Natural killer cell treated with Interleukin-12 subunit alpha and Interleukin-12 subunit beta and Interleukin-15 and Interleukin-18, amount 100 ng/mL, for 72 hours (primary cell): Measurements from ENCODE around the gene KRTAP1-3. TPM values are rescaled to one million over a fixed set of nuclear protein-coding genes. Genes with fewer than 3 reads are reported as not detected.
"Not testable (repeated sequence)": the region's sequence is repeated elsewhere in the genome, so short reads cannot be mapped to it uniquely, and the experiment has no call there.

Experiments
- ATAC-seq, 2 donors: fragments of 150-1000 bp; cut with Tn5 transposase in 1 of 2; sonication (Bioruptor Pico), chemical (Tn5 transposase) in 1 of 2; 2 replicates each; pipeline ENCODE4 v1.10.0; 2021
- DNase-seq: peaks from one replicate; pipeline ENCODE4 v3.0.0; 2022; ENCODE audit warnings: low spot score
- H3K27ac Mint-ChIP-seq, 2 donors: 1 replicate in 1 of 2; 2 replicates in 1 of 2; pipeline ENCODE4 v1.8.0; 2022; ENCODE audit warnings: mixed read lengths in 2 of 2, mild to moderate bottlenecking in 1 of 2, moderate library complexity in 1 of 2
- H3K27me3 Mint-ChIP-seq, 2 donors: 1 replicate in 1 of 2; 2 replicates in 1 of 2; pipeline ENCODE4 v1.8.0; 2022; ENCODE audit warnings: mixed read lengths in 2 of 2
- H3K36me3 Mint-ChIP-seq: one replicate; pipeline ENCODE4 v1.8.0; 2022; ENCODE audit warnings: mixed read lengths
- H3K4me1 Mint-ChIP-seq, 2 donors: 1 replicate in 1 of 2; 2 replicates in 1 of 2; pipeline ENCODE4 v1.8.0; 2022; ENCODE audit warnings: low read depth in 2 of 2, mixed read lengths in 2 of 2, mild to moderate bottlenecking in 1 of 2
- H3K4me3 Mint-ChIP-seq: one replicate; pipeline ENCODE4 v1.8.0; 2022; ENCODE audit warnings: mixed read lengths
- H3K9me3 Mint-ChIP-seq: 2 replicates; pipeline ENCODE4 v1.8.0; 2022; ENCODE audit warnings: mixed read lengths
- total RNA-seq, 2 donors: library from RNA; stranded (reverse); gene quantifications; one replicate each; pipeline ENCODE4 v1.2.3, GENCODE V29; 2022

KRTAP1-3 gene
- not detected for total RNA-seq

DNA sequence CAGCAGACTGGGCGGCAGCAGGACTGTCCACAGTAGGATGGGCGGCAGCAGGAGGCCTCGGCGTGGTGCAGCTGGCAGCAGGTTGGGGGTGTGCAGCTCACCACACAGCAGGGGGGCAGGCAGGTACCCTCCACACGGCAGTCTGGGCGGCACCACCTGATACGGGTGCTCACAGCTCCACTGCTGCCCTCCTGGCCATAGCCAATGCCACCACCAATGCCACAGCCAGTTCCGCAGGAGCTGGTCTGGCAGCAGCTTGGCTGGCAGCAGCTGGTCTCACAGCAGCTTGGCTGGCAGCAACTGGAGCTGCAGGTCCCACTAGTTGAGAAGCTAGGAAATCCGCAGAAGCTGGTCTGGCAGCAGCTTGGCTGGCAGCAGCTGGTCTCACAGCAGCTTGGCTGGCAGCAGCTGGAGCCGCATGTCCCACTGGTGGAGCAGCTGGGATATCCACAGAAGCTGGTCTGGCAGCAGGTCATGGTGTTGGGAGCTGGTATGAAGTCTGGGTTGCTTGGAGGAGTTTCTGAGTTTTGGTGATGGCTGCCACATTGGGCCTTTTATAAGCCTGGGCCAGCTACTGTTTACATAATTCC is at the start of gene KRTAP1-3:
TSS of gene KRTAP1-3 (minus strand) at position 529 of the 590 bp plus-strand sequence. CDS start at position 476, 53 bp downstream.
- not testable (repeated sequence) for H3K36me3 Mint-ChIP-seq, H3K4me1 Mint-ChIP-seq, DNase-seq, H3K9me3 Mint-ChIP-seq, H3K27ac Mint-ChIP-seq, H3K4me3 Mint-ChIP-seq
- peak; percentile 28 to 31 for ATAC-seq
- peaks cover 33 to 52% of the 10 kb centered on the region in 2 donors for H3K27me3 Mint-ChIP-seq

- not testable (repeated sequence) for DNase-seq, H3K9me3 Mint-ChIP-seq, H3K4me3 Mint-ChIP-seq, H3K27ac Mint-ChIP-seq, ATAC-seq, H3K36me3 Mint-ChIP-seq, H3K4me1 Mint-ChIP-seq
- peaks cover 17 to 28% of the 10 kb centered on the region in 2 donors for H3K27me3 Mint-ChIP-seq
These were observed 49.6 kb upstream of the KRTAP1-3 start, which contains the start of gene KRTAP4-7 for GRCh38 chr17:41084100-41084856. KRTAP4-7 (plus strand) TSS chr17:41084150; CDS start chr17:41084207, 57 bp downstream.

DNA sequence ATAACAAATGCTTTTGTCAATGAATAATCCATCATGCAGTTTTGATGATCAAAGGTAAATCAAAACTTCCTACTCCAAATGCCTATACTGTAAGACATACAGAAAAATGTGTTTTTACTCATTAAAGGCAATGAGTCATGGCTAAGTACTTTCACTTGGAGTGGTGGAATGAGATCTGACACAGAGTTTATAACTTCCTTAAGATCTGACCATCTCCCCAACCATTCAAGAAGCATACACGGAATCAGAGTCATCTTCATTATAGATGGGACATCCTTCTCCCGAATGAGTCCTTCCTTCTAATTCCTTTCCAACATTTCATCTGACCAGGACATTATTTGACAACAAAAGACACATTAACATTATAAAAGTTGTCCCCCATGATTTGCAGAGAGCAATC is 48.8 kb upstream of the KRTAP1-3 start:
- DNase-seq, H3K27ac Mint-ChIP-seq, ATAC-seq, H3K9me3 Mint-ChIP-seq, H3K4me3 Mint-ChIP-seq, H3K36me3 Mint-ChIP-seq, H3K4me1 Mint-ChIP-seq: not testable (repeated sequence)
- peaks cover 11 to 22% of the 10 kb centered on the region in 2 donors for H3K27me3 Mint-ChIP-seq

GRCh38 chr17:41082626-41083025 is 48.0 kb upstream of the KRTAP1-3 start:
- peaks cover 16 to 21% of the 10 kb centered on the region in 2 donors for H3K27me3 Mint-ChIP-seq
- H3K27ac Mint-ChIP-seq = no peak overlapping the region
- H3K4me1 Mint-ChIP-seq = no peaks in the 10 kb centered on the region
- no peak for ATAC-seq
- H3K9me3 Mint-ChIP-seq = no peaks in the 10 kb centered on the region
- no peak for DNase-seq
- H3K36me3 Mint-ChIP-seq = no peaks in the 10 kb centered on the region
- H3K4me3 Mint-ChIP-seq = no peak overlapping the region

DNA sequence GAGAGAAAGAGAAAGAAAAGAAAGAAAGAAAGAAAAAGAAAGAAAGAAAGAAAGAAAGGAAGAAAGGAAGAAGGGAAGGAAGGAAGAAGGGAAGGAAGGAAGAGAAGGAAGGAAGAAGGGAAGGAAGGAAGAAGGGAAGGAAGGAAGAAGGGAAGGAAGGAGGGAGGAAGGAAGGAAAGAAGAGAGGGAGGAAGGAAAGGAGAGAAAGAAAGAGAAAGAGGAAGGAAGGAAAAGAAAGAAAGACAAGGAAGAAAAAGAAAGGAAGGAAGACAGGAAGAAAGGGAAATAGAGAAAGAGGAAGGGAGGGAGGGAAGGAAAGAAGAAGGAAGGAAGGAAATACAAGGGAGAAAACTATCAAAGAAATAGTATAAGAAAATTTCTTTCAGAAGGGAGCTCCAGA is 42.1 kb upstream of the KRTAP1-3 start:
- Mint-ChIP-seq H3K27me3 (peaks cover 30 to 38% of the 10 kb centered on the region in 2 donors), H3K27ac (no peak overlapping the region), H3K9me3 (no peaks in the 10 kb centered on the region), H3K4me3 (no peak overlapping the region), H3K4me1 (no peaks in the 10 kb centered on the region), H3K36me3 (no peaks in the 10 kb centered on the region)
- no peak for DNase-seq
- ATAC-seq = no peak

DNA sequence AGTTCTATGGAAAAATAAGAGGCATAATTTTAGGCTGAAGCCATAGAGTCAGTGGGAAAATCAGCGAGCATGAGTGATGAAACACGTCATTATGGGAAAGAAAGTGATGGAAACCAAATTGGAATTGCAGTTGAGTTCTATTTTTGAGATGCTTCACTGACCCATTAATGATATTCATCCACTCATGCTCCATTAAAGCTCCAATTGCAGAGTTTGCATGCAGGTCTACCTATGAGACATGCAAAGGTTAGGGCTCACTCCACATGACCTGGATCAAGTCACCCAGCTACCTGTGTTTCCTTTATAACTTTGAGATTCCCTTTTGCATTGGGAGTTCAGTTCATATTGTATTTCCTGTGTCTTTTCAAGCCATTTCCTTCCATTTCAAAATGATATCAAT is 39.0 kb upstream of the KRTAP1-3 start:
- no peak overlapping the region for H3K27ac Mint-ChIP-seq
- H3K27me3 Mint-ChIP-seq = peaks cover 24 to 27% of the 10 kb centered on the region in 2 donors
- no peak overlapping the region for H3K4me3 Mint-ChIP-seq
- no peak for DNase-seq
- no peaks in the 10 kb centered on the region for H3K4me1 Mint-ChIP-seq
- H3K9me3 Mint-ChIP-seq = no peaks in the 10 kb centered on the region
- no peak for ATAC-seq
- H3K36me3 Mint-ChIP-seq = no peaks in the 10 kb centered on the region

GRCh38 chr17:41071606-41072360 is 37.1 kb upstream of the KRTAP1-3 start:
- no peak overlapping the region for H3K4me3 Mint-ChIP-seq
- H3K27me3 Mint-ChIP-seq = peaks cover 15 to 20% of the 10 kb centered on the region in 2 donors
- peak in 1 of 2 donors; percentile 45 for ATAC-seq
- H3K9me3 Mint-ChIP-seq = no peaks in the 10 kb centered on the region
- H3K27ac Mint-ChIP-seq = no peak overlapping the region
- no peak for DNase-seq
- no peaks in the 10 kb centered on the region for H3K4me1 Mint-ChIP-seq
- H3K36me3 Mint-ChIP-seq = no peaks in the 10 kb centered on the region

GRCh38 chr17:41069031-41069430 is 34.4 kb upstream of the KRTAP1-3 start:
- no peaks in the 10 kb centered on the region for H3K4me1 Mint-ChIP-seq
- H3K27me3 Mint-ChIP-seq = peaks cover 4 to 11% of the 10 kb centered on the region in 2 donors
- no peak for DNase-seq
- no peaks in the 10 kb centered on the region for H3K9me3 Mint-ChIP-seq
- no peak overlapping the region for H3K27ac Mint-ChIP-seq
- no peaks in the 10 kb centered on the region for H3K36me3 Mint-ChIP-seq
- no peak overlapping the region for H3K4me3 Mint-ChIP-seq
- no peak for ATAC-seq

- Mint-ChIP-seq H3K4me1 (no peaks in the 10 kb centered on the region), H3K27ac (no peak overlapping the region), H3K27me3 (peaks cover 6 to 17% of the 10 kb centered on the region in 2 donors), H3K9me3 (no peaks in the 10 kb centered on the region), H3K4me3 (no peak overlapping the region), H3K36me3 (no peaks in the 10 kb centered on the region)
- ATAC-seq (no peak), DNase-seq (no peak)
These were observed 32.6 kb upstream of the KRTAP1-3 start for GRCh38 chr17:41067281-41067680.

GRCh38 chr17:41065829-41066624 is 31.4 kb upstream of the KRTAP1-3 start, which contains the start of gene KRTAP2-4:
KRTAP2-4 (minus strand) TSS chr17:41065879; CDS start chr17:41065845, 34 bp downstream.
- ATAC-seq (peak; percentile 11 to 53), DNase-seq (no peak)
- no peak within 1 kb of the TSS for H3K27ac Mint-ChIP-seq
- H3K4me1 Mint-ChIP-seq = no peaks in the 10 kb centered on the region
- H3K9me3 Mint-ChIP-seq = no peaks in the 10 kb centered on the region
- H3K27me3 Mint-ChIP-seq = peaks cover 11 to 30% of the 10 kb centered on the region in 2 donors
- no peaks in the 10 kb centered on the region for H3K36me3 Mint-ChIP-seq
- no peak within 1 kb of the TSS for H3K4me3 Mint-ChIP-seq

- not testable (repeated sequence) for H3K27ac Mint-ChIP-seq, H3K9me3 Mint-ChIP-seq, H3K36me3 Mint-ChIP-seq, H3K4me1 Mint-ChIP-seq, H3K4me3 Mint-ChIP-seq, DNase-seq
- ATAC-seq = peak in 1 of 2 donors; percentile 7
- H3K27me3 Mint-ChIP-seq = peaks cover 20 to 39% of the 10 kb centered on the region in 2 donors
These were observed 30.5 kb upstream of the KRTAP1-3 start for GRCh38 chr17:41065016-41065689.

GRCh38 chr17:41064301-41064700 is 29.6 kb upstream of the KRTAP1-3 start:
- no peaks in the 10 kb centered on the region for H3K36me3 Mint-ChIP-seq
- H3K27ac Mint-ChIP-seq = no peak overlapping the region
- ATAC-seq = no peak
- H3K4me1 Mint-ChIP-seq = no peaks in the 10 kb centered on the region
- no peaks in the 10 kb centered on the region for H3K9me3 Mint-ChIP-seq
- peaks cover 23 to 43% of the 10 kb centered on the region in 2 donors for H3K27me3 Mint-ChIP-seq
- no peak for DNase-seq
- H3K4me3 Mint-ChIP-seq = no peak overlapping the region

DNA sequence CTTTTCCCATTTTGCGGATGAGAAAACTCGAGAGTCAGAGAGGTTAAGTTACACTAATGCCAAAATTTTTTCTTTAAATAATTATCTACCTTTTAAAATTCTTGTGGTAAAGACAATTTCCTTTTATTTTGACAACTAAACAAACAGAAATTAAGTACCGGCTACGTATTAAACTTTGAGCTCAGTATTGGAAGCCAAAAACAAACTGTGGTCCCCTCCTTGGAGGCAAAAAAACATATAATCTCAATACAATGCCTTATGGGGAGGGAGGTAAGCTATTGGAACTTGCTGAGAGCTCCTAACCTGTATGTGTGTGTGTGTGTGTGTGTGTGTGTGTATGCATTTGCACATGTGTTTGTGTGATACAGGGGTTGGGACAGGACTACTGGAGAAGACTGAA is 28.8 kb upstream of the KRTAP1-3 start:
- H3K4me3 Mint-ChIP-seq = no peak overlapping the region
- no peaks in the 10 kb centered on the region for H3K36me3 Mint-ChIP-seq
- no peak overlapping the region for H3K27ac Mint-ChIP-seq
- H3K27me3 Mint-ChIP-seq = peaks cover 26 to 48% of the 10 kb centered on the region in 2 donors
- H3K4me1 Mint-ChIP-seq = no peaks in the 10 kb centered on the region
- ATAC-seq (no peak), DNase-seq (no peak)
- H3K9me3 Mint-ChIP-seq = no peaks in the 10 kb centered on the region
